ENCODE results near the gene CD4.
"Not testable (repeated sequence)": the region's sequence is repeated elsewhere in the genome, so short reads cannot be mapped to it uniquely, and the experiment has no call there.

Gene CD4

GRCh38 chr12:6847676-6848075 lies 58.3 kb downstream of the CD4 start:
- DNase-seq (ENCODE audit: low read depth in 2 of 2): no peak

- DNase-seq (ENCODE audit: low read depth in 2 of 2): no peak
These were observed 60.1 kb downstream of the CD4 start for GRCh38 chr12:6849427-6849826.

DNA sequence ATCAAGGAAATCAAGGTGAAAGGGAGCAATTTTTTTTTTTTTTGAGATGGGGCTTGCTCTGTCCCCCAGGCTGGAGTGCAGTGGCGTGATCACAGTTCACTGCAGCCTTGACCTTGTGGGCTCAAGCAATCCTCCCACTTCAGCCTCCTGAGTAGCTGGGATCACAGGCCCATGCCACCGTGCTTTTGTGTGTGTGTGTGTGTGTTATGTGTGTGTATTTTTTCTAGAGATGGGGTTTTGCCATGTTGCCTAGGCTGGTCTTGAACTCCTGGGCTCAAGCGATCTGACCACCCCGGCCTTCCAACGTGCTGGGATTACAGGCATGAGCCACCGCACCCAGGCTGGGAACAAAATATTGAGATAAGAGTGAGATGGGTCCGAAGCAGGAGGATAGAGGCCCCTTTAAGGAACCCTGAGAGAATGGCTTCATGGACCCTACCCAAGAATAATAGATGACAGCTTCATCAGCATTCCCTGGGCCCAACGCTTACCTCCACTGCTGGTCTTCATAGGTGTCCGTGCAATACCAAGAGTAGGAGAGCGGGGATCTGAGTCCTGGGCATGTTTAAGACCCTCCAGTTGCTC lies 60.7 kb downstream of the CD4 start:
- DNase-seq (ENCODE audit: low read depth in 2 of 2): no peak

DNA sequence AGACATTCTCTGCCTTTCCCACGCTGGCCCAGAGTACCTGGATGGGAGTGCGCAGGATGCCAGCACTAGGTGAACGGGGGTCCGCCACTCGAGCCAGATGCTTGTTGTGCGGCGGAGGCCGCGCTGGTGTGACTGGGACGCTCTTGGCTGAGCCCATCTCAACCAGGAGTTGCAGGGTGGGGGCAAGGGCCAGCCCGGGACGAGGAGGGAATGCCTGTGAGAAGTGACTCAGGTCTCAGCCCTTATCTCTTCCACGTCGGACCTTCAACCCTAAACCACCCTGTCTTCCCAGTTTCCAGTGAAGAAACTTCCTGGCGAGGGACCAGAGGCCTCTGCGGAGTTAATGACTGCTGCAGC lies 61.4 kb downstream of the CD4 start:
- DNase-seq (ENCODE audit: low read depth in 2 of 2): no peak

DNA sequence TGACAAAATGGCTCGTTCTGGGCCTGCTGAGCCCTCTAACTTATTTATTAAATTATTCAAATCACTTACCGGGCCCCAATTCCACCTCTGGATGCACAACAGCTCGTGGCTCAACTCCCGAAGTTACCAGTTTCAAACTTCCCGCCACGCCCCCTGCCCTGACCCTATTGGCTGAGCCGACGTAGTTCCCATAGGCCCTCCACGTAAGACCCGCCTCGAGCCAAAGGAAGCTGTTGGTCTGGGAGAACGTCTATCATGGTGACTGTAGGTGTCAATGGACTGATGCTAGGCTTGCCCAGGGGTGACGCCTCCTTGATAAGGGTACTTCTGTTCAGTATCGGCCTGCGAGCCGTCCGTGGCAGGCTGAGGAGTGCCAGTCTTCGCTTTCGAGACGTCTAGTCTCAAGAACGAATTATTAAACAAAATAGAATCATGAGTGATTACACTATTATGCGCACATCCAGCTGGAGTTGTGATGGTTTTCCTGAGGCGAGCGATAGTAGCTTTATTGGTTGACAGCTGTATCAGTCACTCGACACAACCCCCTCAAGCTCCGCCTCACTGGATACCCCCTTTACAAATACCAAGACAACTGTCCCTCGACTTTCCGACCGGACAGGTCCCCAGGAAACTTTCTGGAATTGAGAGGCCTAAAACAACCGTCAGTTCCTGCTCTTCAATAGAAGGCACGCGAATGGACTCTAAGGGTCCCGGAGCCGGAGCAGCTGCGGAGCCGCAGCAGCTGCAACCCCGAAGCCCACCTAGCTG lies 62.0 kb downstream of the CD4 start, which contains the start of gene CDCA3:
Gene CDCA3, minus strand, starts transcription at position 134 of the 768 bp plus-strand sequence. CDS start 334 bp downstream, outside the sequence.
- peak; percentile 88 to 89 for DNase-seq (ENCODE audit: low read depth in 2 of 2)

DNA sequence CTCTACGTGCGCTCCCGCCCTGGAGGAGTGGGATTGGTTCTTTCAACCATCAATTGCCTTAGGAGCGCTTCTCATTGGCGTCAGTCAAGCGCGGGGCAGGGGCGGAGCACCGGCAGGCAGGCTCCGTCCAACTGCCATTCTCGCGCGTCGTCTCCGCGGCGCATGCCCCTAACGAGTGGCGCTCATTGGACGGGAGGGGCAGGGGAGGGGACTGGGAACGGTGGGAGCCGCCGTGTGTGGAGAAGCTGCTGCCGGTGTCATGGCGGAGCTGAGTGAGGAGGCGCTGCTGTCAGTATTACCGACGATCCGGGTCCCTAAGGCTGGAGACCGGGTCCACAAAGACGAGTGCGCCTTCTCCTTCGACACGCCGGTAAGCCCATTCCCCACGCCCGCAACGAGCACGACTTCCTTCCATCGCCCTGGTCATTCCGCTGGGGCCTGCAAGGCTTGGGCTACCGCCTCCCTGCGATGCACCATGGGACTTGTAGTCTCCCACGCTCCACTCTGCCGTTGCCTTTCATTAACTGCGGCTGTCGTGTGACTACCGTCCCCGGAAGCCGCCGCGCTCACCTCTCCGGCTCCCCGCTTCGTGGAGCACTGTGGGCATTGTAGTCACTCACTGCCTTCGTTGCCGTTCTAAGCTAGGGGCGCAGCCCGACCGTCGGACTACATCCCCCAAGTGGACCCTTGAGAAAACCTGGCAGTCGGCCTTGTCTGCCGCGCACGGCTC lies 62.8 kb downstream of the CD4 start, which contains the start of gene USP5:
Gene USP5, plus strand, starts transcription at position 230 of the 730 bp plus-strand sequence. Its CDS starts 30 bp downstream, at position 260.
- peak; percentile 99 for DNase-seq (ENCODE audit: low read depth in 2 of 2)

DNA sequence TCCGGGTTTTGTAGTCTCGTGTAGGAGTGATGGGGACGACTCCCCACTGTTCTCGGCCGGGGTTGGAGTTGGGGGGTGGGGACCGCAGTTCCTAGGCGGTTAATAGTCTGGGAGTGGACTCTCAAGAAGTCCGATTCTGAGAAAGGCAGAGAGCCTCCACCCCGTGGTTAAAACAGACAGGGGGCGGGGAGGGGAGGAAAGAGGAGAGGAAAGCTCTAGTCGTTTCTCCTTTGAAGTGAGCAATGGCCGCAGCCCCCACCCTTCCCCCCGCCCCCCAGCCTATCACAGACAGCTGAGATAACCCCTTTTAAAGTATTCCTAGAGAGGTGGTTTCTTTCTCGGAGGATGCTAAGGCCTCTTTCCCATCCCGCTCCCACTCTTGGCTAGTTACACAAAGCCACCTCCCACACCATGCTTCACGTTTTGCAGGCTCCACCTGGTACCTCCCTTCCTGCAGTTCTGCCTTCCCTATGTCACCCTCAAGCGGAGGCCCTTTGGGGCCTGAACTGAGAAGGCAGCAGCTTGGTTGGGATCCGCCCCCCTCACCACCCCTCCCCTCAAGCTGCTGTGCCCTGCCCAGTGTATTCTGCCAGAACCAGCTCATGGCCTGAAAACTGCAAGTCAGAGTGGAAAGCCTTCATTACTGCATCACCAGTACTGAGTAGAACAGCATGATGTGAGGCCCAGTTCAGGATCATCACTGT lies 63.5 kb downstream of the CD4 start:
- peak; percentile 52 to 73 for DNase-seq (ENCODE audit: low read depth in 2 of 2)

- DNase-seq (ENCODE audit: low read depth in 2 of 2): no peak
These were observed 64.3 kb downstream of the CD4 start for GRCh38 chr12:6853626-6854025.

- no peak for DNase-seq (ENCODE audit: low read depth in 2 of 2)
These were observed 64.7 kb downstream of the CD4 start for GRCh38 chr12:6854036-6854435.

DNA sequence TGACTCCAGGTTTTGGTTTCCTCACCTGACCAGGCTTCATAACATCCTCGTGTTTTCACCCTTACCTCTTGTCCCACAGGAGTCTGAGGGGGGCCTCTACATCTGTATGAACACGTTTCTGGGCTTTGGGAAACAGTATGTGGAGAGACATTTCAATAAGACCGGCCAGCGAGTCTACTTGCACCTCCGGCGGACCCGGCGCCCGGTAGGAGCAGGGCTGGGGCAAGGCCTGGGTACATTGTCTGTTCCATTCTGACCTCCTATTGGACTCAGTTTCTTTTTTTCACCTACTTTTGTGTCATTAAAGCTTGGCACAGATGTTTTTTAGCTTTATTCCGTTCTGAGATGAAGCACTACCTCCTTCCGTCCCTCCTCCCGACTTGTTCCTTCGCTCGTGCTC lies 66.0 kb downstream of the CD4 start:
- no peak for DNase-seq (ENCODE audit: low read depth in 2 of 2)

- DNase-seq (ENCODE audit: low read depth in 2 of 2): no peak
These were observed 69.5 kb downstream of the CD4 start for GRCh38 chr12:6858799-6859198.

- no peak for DNase-seq (ENCODE audit: low read depth in 2 of 2)
These were observed 70.8 kb downstream of the CD4 start for GRCh38 chr12:6860116-6860515.

GRCh38 chr12:6860942-6861341 lies 71.6 kb downstream of the CD4 start:
- no peak for DNase-seq (ENCODE audit: low read depth in 2 of 2)

DNA sequence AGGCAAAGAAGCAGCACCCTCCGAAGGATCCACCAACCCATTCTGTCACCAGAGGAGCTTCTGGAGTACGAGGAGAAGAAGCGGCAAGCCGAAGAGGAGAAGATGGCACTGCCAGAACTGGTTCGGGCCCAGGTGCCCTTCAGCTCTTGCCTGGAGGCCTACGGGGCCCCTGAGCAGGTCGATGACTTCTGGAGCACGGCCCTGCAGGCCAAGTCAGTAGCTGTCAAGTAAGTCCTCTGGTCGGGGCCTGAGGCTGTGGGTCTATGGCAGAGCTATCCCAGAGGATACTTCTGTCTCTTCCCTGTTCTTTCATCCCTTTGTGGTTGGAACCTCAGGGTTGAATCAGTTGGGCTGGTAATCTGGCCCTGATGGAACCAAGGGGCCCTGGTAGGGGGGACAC lies 72.1 kb downstream of the CD4 start:
- DNase-seq (ENCODE audit: low read depth in 2 of 2): no peak

DNA sequence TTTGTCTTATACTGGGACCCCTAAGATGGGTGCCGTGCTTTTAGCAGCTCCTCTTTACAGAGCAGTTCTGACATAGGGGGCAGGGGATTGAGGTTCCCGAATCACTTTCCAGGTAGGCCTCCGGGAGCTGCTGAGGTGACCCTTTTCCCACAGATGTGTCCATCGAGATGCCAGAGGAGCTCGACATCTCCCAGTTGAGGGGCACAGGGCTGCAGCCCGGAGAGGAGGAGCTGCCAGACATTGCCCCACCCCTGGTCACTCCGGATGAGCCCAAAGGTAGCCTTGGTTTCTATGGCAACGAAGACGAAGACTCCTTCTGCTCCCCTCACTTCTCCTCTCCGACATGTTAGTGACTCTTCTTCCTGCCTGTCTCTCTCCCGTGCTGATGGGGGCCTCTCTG lies 73.7 kb downstream of the CD4 start:
- DNase-seq (ENCODE audit: low read depth in 2 of 2): no peak

DNA sequence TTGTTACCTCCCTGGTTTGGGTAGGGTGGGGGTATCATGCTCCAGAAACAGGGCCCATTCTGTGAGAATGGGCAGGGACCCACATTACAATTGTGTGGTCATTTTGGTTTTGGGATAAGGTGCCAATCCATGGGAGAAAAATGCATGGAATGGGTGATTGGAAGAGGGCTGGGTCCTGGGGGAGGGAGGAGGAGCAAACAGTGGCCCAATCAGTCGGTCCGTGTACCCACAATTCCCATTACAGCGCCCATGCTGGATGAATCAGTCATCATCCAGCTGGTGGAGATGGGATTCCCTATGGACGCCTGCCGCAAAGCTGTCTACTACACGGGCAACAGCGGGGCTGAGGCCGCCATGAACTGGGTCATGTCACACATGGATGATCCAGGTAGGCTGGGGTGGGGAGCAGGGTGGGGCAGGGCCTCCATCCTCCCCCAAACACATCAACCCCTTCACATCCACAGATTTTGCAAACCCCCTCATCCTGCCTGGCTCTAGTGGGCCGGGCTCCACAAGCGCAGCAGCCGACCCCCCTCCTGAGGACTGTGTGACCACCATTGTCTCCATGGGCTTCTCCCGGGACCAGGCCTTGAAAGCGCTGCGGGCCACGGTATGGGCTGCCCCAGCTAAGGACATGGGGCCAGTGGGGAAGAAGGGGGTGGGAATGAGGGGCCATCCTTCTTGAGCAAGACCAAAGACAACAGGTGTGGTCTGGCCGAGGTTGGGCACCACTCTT lies 74.4 kb downstream of the CD4 start:
- no peak for DNase-seq (ENCODE audit: low read depth in 2 of 2)

GRCh38 chr12:6865307-6865706 lies 76.0 kb downstream of the CD4 start:
- not testable (repeated sequence) for DNase-seq (ENCODE audit: low read depth in 2 of 2)

GRCh38 chr12:6866163-6866919 lies 77.0 kb downstream of the CD4 start:
- DNase-seq (ENCODE audit: low read depth in 2 of 2): no peak

DNA sequence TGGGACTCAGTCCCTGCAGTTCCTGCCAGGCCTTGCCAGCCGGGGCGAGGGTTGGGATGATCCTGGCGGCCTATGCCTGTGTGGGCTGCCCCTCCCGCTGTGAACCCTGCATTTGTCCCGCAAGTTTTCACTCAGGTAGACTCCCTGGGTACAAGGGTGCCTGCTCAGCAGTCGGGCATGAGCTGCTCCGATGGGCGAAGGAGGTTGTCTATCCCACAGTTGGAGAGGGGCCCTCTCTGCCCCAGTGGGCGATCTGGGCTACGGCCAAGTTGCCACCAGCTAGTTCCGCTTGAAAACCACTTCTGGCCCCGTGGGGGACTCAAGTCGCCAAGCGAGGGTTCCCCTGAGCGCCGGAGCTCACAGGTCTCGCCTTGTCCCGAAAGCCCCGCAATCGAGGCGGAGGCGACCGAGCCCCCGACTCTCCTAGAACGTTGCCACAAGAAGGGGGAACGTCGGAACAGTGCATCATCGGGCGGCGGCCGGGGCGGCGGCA lies 77.6 kb downstream of the CD4 start:
- no peak for DNase-seq (ENCODE audit: low read depth in 2 of 2)

- DNase-seq (ENCODE audit: low read depth in 2 of 2): peak; percentile 71 to 72
These were observed 78.3 kb downstream of the CD4 start, which contains the start of gene TPI1 for GRCh38 chr12:6867413-6868210. TPI1 (plus strand) TSS chr12:6867531; CDS start chr12:6867567, 36 bp downstream.

Data from stimulated activated CD8-positive, alpha-beta memory T cell treated with anti-CD3 and anti-CD28 coated beads, Interleukin-15, amount 100 ng/mL, for 48 hours (primary cell).